ENCODE measurements around the gene BEND3.
"Not testable (repeated sequence)": the region's sequence is repeated elsewhere in the genome, so short reads cannot be mapped to it uniquely, and the experiment has no call there.

Gene BEND3

DNA sequence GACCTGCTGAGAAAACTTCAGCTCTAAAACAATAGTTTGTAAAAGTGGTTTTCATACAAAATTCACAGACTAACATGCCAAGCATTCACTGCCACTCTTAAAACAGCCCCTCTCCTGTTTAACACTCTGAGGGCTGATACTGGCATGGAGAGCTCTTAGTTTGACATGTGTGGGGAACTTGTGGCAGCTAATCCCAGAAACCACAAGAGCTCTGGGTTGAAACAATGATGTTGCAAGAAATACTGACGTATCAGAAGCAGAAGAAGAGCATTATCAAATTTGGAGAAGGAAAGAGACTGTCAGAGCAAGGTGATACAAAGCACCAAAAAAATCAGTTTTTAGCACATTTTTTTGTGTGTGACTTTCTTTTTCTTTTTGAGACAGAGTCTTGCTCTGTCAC lies 5.1 kb downstream of the BEND3 start:
- Mint-ChIP-seq H3K4me3 (no peak overlapping the region), H3K27ac (no peak overlapping the region), H3K9me3 (no peaks in the 10 kb centered on the region), H3K36me3 (ENCODE audit: low read depth) (peaks cover 2% of the 10 kb centered on the region), H3K4me1 (ENCODE audit: low read depth) (peaks cover 11% of the 10 kb centered on the region), H3K27me3 (no peaks in the 10 kb centered on the region)
- no peak for DNase-seq

GRCh38 chr6:107108201-107108890 lies 7.0 kb downstream of the BEND3 start:
- H3K27ac Mint-ChIP-seq = no peak overlapping the region
- H3K4me1 Mint-ChIP-seq (ENCODE audit: low read depth) = peaks cover 4% of the 10 kb centered on the region
- no peaks in the 10 kb centered on the region for H3K9me3 Mint-ChIP-seq
- DNase-seq = no peak
- H3K36me3 Mint-ChIP-seq (ENCODE audit: low read depth) = peaks cover 2% of the 10 kb centered on the region
- H3K4me3 Mint-ChIP-seq = no peak overlapping the region
- no peaks in the 10 kb centered on the region for H3K27me3 Mint-ChIP-seq

- Mint-ChIP-seq H3K27ac (no peak overlapping the region), H3K27me3 (no peaks in the 10 kb centered on the region), H3K4me1 (ENCODE audit: low read depth) (peaks cover 1% of the 10 kb centered on the region), H3K36me3 (ENCODE audit: low read depth) (peaks cover 2% of the 10 kb centered on the region), H3K9me3 (no peaks in the 10 kb centered on the region), H3K4me3 (no peak overlapping the region)
- no peak for DNase-seq
These were observed 7.5 kb downstream of the BEND3 start for GRCh38 chr6:107107791-107108190.

DNA sequence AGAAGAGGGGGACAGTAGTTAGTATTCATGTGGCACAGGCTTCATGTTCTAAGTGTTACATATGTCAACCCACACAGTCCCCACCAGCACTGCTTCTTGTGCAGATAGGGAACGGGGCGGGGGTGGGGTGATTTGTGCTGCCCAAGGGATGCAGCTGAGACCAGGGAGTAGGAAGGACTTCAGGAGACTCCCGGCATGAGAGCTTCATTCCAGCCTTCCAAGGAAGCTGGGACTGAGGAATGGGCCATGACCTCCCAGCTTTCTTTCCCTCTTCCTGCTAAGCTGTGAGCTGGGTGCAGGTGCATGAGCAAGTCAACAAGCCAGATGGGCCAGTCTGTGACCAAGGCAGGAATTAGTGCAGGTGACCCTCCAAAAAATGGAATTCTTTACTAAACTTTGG lies 9.2 kb downstream of the BEND3 start:
- DNase-seq = no peak
- Mint-ChIP-seq H3K4me3 (no peak overlapping the region), H3K4me1 (ENCODE audit: low read depth) (peaks cover 1% of the 10 kb centered on the region), H3K27me3 (no peaks in the 10 kb centered on the region), H3K9me3 (no peaks in the 10 kb centered on the region), H3K27ac (no peak overlapping the region), H3K36me3 (ENCODE audit: low read depth) (no peaks in the 10 kb centered on the region)

DNA sequence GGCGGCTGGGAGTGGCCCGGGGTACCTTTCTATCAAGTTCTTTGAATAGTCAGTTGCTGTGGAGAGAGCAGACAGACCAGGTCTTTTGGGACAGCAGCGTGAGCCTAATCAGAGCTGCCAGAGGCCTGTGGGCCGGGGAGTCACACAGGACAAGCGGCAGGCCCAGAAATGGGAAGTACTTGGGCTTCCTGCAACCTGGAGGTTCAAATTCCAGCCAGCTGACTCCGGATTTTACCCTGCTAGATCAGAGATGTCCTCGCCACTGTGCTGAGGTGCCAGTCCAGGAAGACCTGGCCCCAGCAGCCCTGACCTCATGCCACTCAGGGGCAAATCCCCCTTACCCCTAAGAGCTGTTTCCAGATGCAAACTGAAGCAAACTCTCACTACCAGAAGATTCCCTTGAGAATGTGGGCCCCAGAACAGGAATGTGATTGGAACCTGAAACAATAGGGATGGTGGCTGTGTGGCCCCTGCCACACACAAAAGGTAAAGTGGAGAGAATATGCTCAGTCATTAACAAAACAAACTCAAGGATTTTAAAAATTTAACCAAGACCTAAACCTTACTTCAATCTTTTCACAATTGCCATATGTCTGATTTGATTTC lies 9.7 kb downstream of the BEND3 start:
- H3K4me3 Mint-ChIP-seq = no peak overlapping the region
- no peaks in the 10 kb centered on the region for H3K36me3 Mint-ChIP-seq (ENCODE audit: low read depth)
- no peaks in the 10 kb centered on the region for H3K9me3 Mint-ChIP-seq
- H3K4me1 Mint-ChIP-seq (ENCODE audit: low read depth) = peaks cover 1% of the 10 kb centered on the region
- H3K27ac Mint-ChIP-seq = no peak overlapping the region
- H3K27me3 Mint-ChIP-seq = no peaks in the 10 kb centered on the region
- DNase-seq = no peak

- no peaks in the 10 kb centered on the region for H3K27me3 Mint-ChIP-seq
These were observed 12.2 kb downstream of the BEND3 start for GRCh38 chr6:107103082-107103481.

DNA sequence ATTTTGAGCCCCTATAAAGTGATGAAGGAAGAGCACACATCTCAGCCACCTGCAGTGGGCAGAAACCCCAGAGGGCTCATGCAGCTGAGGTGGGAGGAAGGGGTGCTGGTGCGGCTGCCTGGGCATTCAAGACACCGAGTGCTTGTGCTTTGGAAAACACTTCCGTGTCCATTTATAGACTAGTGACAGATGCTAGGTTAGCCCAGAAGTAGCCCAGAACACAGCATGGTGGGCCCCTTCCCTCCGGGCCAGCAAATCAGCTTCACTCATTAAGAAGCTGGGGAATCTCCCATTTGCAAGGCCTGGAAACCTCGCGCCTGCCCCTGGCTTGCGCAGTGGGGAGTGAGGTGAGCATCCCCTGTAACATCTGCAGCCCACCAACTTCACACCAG lies 12.9 kb downstream of the BEND3 start:
- DNase-seq = no peak
- H3K27ac Mint-ChIP-seq = no peak overlapping the region

More at GRCh38 chr6:107103082-107103481, 12.2 kb downstream of the BEND3 start:
- Mint-ChIP-seq H3K27ac (no peak overlapping the region), H3K36me3 (ENCODE audit: low read depth) (peaks cover 10% of the 10 kb centered on the region), H3K9me3 (no peaks in the 10 kb centered on the region), H3K4me3 (no peak overlapping the region), H3K4me1 (ENCODE audit: low read depth) (peaks cover 9% of the 10 kb centered on the region)
- DNase-seq = no peak

DNA sequence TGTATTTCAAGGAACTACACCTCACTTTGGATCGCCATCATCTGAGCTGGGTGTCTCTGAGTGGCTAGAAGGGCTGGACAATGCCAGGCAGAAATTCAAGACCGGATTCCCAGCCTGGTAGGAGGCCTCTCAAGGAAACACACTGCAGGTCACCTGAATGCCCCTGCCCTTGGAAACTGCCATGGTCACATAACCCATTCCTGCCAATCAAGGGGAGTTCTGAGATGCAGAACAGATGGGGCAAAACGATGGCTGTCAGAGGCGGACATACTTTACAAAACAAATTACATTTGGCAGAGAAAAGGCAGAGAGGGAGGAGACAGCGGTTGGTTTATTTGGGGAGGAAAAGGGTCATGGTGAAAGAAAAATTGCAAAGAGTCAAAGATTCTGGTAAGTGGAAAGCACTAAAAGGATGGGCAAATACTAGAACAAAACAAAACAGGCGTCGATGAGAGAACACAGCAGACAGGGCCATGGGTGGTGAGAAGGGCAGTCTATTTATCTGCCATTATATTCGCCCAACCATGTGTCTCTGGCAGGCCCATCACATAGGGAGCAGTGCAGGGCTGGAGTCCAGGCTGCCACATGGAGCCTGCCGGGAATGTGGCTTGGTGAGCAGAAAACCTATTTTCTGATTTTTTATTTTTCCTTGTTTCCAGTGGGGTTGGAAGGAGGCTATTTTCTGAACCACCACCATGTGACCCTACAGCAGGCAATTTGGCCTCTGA lies 13.5 kb downstream of the BEND3 start:
- no peak for DNase-seq
- Mint-ChIP-seq H3K4me3 (no peak overlapping the region), H3K4me1 (ENCODE audit: low read depth) (peaks cover 9% of the 10 kb centered on the region), H3K27me3 (no peaks in the 10 kb centered on the region), H3K36me3 (ENCODE audit: low read depth) (peaks cover 14% of the 10 kb centered on the region), H3K27ac (no peak overlapping the region), H3K9me3 (no peaks in the 10 kb centered on the region)

More for the DNA sequence above, 12.9 kb downstream of the BEND3 start:
- H3K36me3 Mint-ChIP-seq (ENCODE audit: low read depth) = peaks cover 14% of the 10 kb centered on the region
- H3K9me3 Mint-ChIP-seq = no peaks in the 10 kb centered on the region
- no peaks in the 10 kb centered on the region for H3K27me3 Mint-ChIP-seq
- H3K4me1 Mint-ChIP-seq (ENCODE audit: low read depth) = peaks cover 9% of the 10 kb centered on the region
- no peak overlapping the region for H3K4me3 Mint-ChIP-seq

DNA sequence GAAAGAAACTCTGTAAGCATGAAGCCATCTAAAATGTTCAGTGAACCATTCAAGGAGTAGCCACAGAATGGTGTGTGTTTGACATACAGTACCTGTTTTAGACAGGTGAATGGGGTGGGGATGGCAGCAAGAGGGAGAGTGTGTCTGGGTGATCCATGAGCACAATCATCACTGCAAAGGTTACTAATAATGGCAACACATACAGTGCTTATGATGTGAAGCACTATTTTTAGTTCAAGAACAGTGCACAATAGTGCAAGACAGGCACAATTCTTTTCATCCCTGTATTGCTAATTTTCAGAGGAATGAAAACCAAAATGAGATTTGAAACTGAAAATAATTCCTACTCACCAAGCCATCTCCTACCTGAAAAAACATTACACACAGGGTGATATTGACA lies 14.1 kb downstream of the BEND3 start:
- DNase-seq = no peak
- H3K27me3 Mint-ChIP-seq = no peaks in the 10 kb centered on the region

GRCh38 chr6:107098436-107099307 lies 16.6 kb downstream of the BEND3 start:
- DNase-seq = no peak
- Mint-ChIP-seq H3K27ac (peak overlapping the region; percentile 50), H3K4me3 (no peak overlapping the region), H3K4me1 (ENCODE audit: low read depth) (peaks cover 9% of the 10 kb centered on the region), H3K27me3 (no peaks in the 10 kb centered on the region), H3K36me3 (ENCODE audit: low read depth) (peaks cover 35% of the 10 kb centered on the region), H3K9me3 (no peaks in the 10 kb centered on the region)

More for the DNA sequence above, 14.1 kb downstream of the BEND3 start:
- H3K4me3 Mint-ChIP-seq = no peak overlapping the region
- no peaks in the 10 kb centered on the region for H3K9me3 Mint-ChIP-seq
- H3K4me1 Mint-ChIP-seq (ENCODE audit: low read depth) = peaks cover 9% of the 10 kb centered on the region
- peaks cover 17% of the 10 kb centered on the region for H3K36me3 Mint-ChIP-seq (ENCODE audit: low read depth)
- H3K27ac Mint-ChIP-seq = no peak overlapping the region

DNA sequence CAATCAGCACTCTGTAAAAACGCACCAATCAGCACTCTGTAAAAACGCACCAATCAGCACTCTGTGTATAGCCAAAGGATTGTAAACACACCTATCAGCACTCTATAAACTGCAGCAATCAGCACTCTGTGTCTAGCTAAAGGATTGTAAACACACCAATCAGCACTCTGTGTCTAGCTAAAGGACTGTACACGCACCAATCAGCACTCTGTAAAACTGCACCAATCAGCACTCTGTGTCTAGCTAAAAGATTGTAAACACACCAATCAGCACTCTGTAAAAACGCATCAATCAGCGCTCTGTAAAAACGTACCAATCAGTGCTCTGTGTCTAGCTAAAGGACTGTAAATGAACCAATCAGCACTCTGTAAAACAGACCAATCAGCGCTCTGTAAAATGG lies 30.9 kb downstream of the BEND3 start:
- H3K4me3 Mint-ChIP-seq; H3K9me3 Mint-ChIP-seq; DNase-seq; H3K27ac Mint-ChIP-seq; H3K27me3 Mint-ChIP-seq; H3K4me1 Mint-ChIP-seq (ENCODE audit: low read depth): not testable (repeated sequence)
- H3K36me3 Mint-ChIP-seq (ENCODE audit: low read depth) = peaks cover 43% of the 10 kb centered on the region

- Mint-ChIP-seq H3K36me3 (ENCODE audit: low read depth) (peaks cover 43% of the 10 kb centered on the region), H3K9me3 (peaks cover 4% of the 10 kb centered on the region), H3K4me3 (no peak overlapping the region), H3K27me3 (no peaks in the 10 kb centered on the region), H3K27ac (no peak overlapping the region), H3K4me1 (ENCODE audit: low read depth) (peaks cover 7% of the 10 kb centered on the region)
- DNase-seq = no peak
These were observed 31.4 kb downstream of the BEND3 start for GRCh38 chr6:107083921-107084320.

GRCh38 chr6:107083047-107083768 lies 32.1 kb downstream of the BEND3 start:
- H3K4me3 Mint-ChIP-seq = no peak overlapping the region
- H3K27ac Mint-ChIP-seq = no peak overlapping the region
- H3K9me3 Mint-ChIP-seq = peaks cover 4% of the 10 kb centered on the region
- no peak for DNase-seq
- H3K27me3 Mint-ChIP-seq = no peaks in the 10 kb centered on the region
- H3K36me3 Mint-ChIP-seq (ENCODE audit: low read depth) = peaks cover 39% of the 10 kb centered on the region
- peaks cover 6% of the 10 kb centered on the region for H3K4me1 Mint-ChIP-seq (ENCODE audit: low read depth)

GRCh38 chr6:107082045-107082444 lies 33.3 kb downstream of the BEND3 start:
- H3K27me3 Mint-ChIP-seq = no peaks in the 10 kb centered on the region
- H3K4me3 Mint-ChIP-seq = no peak overlapping the region
- DNase-seq = no peak
- no peak overlapping the region for H3K27ac Mint-ChIP-seq
- H3K36me3 Mint-ChIP-seq (ENCODE audit: low read depth) = peaks cover 29% of the 10 kb centered on the region
- H3K4me1 Mint-ChIP-seq (ENCODE audit: low read depth) = peaks cover 3% of the 10 kb centered on the region
- H3K9me3 Mint-ChIP-seq = peaks cover 4% of the 10 kb centered on the region
